ENCODE data around the gene IMMP2L.
"Not testable (repeated sequence)": the region's sequence is repeated elsewhere in the genome, so short reads cannot be mapped to it uniquely, and the experiment has no call there.

The IMMP2L gene

DNA sequence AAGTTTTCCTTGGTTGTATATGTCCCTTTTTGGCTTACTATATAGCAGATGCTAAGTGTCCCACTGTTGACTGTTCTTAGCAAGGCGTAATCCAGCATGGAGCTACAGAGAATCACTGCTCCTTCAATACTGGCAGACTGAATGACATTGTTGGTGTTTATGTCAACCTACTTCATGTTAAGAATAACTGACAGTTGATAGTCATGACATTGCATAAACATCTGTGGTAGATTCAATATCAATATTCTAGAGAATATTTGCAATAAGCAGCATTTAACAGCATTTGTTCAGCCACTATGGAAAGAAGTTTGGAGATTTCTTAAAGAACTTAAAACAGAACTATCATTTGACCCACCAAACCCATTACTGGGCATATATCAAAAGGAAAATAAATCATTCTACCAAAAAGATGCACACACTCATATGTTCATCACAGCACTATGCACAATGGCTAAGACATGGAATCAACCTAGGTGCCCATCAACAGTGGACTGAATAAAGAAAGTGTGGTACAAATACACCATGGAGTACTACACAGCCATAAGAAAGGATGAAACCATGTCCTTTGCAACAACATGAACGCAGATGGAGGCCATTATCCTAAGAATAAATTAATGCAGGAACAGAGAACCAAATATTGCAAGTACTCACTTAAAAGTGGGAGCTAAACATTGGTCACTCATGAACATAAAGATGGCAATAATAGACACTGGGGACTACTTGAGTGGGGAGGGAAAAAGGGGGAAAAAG lies 88.7 kb downstream of the IMMP2L start:
- FAIRE-seq (no peak), DNase-seq (ENCODE audit: insufficient read length, low spot score) (no peak)

- DNase-seq (ENCODE audit: insufficient read length, low spot score): no peak
Measured at GRCh38 chr7:111470998-111471397, 91.3 kb downstream of the IMMP2L start.

GRCh38 chr7:111469894-111470293 lies 92.4 kb downstream of the IMMP2L start:
- not testable (repeated sequence) for FAIRE-seq; DNase-seq (ENCODE audit: insufficient read length, low spot score)

More at GRCh38 chr7:111470998-111471397, 91.3 kb downstream of the IMMP2L start:
- FAIRE-seq: no peak

GRCh38 chr7:111465774-111466173 lies 96.5 kb downstream of the IMMP2L start:
- not testable (repeated sequence) for DNase-seq (ENCODE audit: insufficient read length, low spot score); FAIRE-seq

- FAIRE-seq (no peak), DNase-seq (ENCODE audit: insufficient read length, low spot score) (no peak)
Measured at GRCh38 chr7:111460695-111461094, 101.6 kb downstream of the IMMP2L start.

GRCh38 chr7:111459757-111460280 lies 102.5 kb downstream of the IMMP2L start:
- FAIRE-seq: no peak

GRCh38 chr7:111459065-111459756 lies 103.1 kb downstream of the IMMP2L start:
- no peak for FAIRE-seq
- DNase-seq (ENCODE audit: insufficient read length, low spot score): no peak

More at GRCh38 chr7:111459757-111460280, 102.5 kb downstream of the IMMP2L start:
- DNase-seq (ENCODE audit: insufficient read length, low spot score): no peak

DNA sequence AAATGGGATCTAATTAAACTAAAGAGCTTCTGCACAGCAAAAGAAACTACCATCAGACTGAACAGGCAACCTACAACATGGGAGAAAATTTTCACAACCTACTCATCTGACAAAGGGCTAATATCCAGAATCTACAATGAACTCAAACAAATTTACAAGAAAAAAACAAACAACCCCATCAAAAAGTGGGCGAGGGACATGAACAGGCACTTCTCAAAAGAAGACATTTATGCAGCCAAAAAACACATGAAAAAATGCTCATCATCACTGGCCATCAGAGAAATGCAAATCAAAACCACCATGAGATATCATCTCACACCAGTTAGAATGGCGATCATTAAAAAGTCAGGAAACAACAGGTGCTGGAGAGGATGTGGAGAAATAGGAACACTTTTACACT lies 111.6 kb downstream of the IMMP2L start:
- not testable (repeated sequence) for FAIRE-seq; DNase-seq (ENCODE audit: insufficient read length, low spot score)

GRCh38 chr7:111447502-111447901 lies 114.8 kb downstream of the IMMP2L start:
- DNase-seq (ENCODE audit: insufficient read length, low spot score); FAIRE-seq: not testable (repeated sequence)

DNA sequence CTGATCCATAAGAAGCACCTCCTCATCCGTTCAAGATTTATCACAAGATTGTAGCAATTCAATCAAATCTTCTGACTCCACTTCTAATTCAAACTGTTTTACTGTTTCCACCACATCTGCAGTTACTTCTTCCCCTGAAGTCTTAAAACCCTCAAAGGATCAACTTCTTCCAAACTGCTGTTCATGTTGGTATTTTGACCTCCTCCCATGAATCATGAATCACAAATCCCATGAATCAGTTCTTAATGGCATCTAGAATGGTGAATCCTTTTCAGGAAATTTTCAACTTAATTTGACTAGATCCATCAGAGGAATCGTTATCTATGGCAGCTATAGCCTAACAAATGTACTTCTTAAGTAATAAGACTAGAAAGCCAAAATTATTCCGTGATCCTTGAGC lies 122.3 kb downstream of the IMMP2L start:
- DNase-seq (ENCODE audit: insufficient read length, low spot score): no peak
- FAIRE-seq: no peak

GRCh38 chr7:111438369-111439289 lies 123.7 kb downstream of the IMMP2L start:
- no peak for FAIRE-seq

GRCh38 chr7:111437736-111438135 lies 124.6 kb downstream of the IMMP2L start:
- FAIRE-seq (no peak), DNase-seq (ENCODE audit: insufficient read length, low spot score) (no peak)

More at GRCh38 chr7:111438369-111439289, 123.7 kb downstream of the IMMP2L start:
- no peak for DNase-seq (ENCODE audit: insufficient read length, low spot score)

DNA sequence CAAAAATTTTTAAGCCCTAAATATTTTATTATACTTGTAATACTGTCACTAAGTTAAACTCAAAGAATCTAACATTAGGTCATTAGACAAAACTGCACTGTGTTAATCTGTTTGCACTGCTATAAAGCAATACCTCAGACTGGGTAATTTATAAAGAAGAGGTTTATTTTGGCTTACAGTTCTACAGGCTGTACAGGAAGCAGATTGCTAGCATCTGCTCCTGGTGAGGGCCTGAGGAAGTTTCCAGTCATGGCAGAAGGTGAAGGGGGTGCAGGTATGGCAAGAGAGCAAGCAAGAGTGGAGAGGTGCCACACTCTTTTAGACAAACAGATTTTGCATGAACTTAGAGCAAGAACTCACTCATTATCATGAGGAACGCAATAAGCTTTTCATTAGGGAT lies 125.7 kb downstream of the IMMP2L start:
- FAIRE-seq (no peak), DNase-seq (ENCODE audit: insufficient read length, low spot score) (no peak)

- DNase-seq (ENCODE audit: insufficient read length, low spot score) (no peak), FAIRE-seq (no peak)
Measured at GRCh38 chr7:111433426-111433825, 128.9 kb downstream of the IMMP2L start.

DNA sequence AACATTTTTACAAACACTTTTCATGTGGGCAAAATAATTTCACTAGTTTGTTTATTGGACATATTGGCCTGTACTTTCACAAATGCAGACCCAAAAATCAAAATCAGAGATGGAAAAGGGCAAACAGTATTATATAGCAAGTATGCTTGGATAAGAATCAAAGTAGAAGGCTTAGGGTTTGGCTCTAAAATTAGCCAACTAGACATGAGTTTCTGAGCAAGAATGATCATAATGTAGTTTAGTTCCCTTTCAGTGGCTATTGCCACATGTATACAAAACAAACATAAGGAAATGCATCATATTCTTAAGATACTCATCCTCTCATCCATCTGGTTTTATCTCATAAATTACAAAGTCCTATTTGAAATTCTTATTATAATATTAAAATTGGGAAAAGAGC lies 132.5 kb downstream of the IMMP2L start:
- DNase-seq (ENCODE audit: insufficient read length, low spot score) (no peak), FAIRE-seq (no peak)

- DNase-seq (ENCODE audit: insufficient read length, low spot score) (no peak), FAIRE-seq (no peak)
Measured at GRCh38 chr7:111424768-111425167, 137.5 kb downstream of the IMMP2L start.

GRCh38 chr7:111414374-111414773 lies 147.9 kb downstream of the IMMP2L start:
- FAIRE-seq: no peak
- DNase-seq (ENCODE audit: insufficient read length, low spot score): no peak

GRCh38 chr7:111413739-111414138 lies 148.6 kb downstream of the IMMP2L start:
- FAIRE-seq: no peak

DNA sequence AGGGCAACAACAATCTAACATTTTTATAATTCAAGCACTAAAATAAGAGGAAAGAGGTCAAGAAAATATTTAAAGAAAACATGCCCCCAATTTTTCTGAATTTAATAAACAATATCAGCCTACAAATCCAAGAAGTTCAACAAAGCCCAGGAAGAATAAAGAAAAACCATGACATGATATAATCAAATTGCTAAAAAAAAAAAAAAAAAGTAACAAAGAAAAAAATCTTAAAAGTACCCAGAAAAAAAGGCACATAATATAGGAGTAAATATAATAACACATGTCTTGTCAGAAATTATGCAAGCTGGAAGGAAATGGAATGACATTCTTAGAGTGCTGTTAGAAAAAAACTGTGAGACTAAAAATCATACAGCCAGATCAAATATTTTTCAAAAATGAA lies 151.4 kb downstream of the IMMP2L start:
- DNase-seq (ENCODE audit: insufficient read length, low spot score) (no peak), FAIRE-seq (no peak)

More at GRCh38 chr7:111413739-111414138, 148.6 kb downstream of the IMMP2L start:
- DNase-seq (ENCODE audit: insufficient read length, low spot score): no peak

DNA sequence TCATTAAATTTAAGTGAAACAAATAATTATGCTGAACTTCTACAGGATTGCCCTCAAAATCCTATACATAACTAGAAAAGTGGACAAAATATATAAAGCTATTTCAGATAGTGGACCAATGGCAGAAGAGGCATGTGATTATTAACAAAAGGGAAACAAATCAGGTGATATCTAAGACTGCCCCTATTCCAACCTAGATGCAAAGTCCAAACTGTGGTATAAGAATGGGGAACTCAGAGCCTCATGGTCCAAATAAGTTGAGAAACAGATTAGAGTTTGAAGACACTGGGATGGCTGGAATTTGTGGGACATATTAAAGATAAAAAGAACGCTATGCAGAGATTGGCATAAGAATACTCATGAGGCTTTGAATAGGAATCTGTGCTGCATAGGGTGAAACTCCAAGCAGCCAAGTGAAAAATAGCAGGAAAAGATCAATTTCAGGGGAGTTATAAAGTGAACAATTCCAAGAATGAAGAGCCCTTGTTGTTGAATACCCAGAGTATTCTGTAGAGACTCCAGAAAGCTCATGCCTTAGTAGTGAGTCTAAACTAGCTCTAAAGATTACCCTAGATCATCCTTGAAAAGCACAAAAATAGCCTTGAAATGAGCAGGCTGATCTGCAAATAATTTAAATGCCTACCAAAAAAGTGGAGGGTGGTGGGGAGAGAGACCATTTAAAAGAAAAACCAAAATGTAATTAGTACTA lies 152.4 kb downstream of the IMMP2L start:
- FAIRE-seq: no peak
- DNase-seq (ENCODE audit: insufficient read length, low spot score): no peak
